ENCODE data around the gene DDX27.
A peak's percentile ranks its signal among the peaks of the same experiment; 100 is the strongest.

Gene DDX27

DNA sequence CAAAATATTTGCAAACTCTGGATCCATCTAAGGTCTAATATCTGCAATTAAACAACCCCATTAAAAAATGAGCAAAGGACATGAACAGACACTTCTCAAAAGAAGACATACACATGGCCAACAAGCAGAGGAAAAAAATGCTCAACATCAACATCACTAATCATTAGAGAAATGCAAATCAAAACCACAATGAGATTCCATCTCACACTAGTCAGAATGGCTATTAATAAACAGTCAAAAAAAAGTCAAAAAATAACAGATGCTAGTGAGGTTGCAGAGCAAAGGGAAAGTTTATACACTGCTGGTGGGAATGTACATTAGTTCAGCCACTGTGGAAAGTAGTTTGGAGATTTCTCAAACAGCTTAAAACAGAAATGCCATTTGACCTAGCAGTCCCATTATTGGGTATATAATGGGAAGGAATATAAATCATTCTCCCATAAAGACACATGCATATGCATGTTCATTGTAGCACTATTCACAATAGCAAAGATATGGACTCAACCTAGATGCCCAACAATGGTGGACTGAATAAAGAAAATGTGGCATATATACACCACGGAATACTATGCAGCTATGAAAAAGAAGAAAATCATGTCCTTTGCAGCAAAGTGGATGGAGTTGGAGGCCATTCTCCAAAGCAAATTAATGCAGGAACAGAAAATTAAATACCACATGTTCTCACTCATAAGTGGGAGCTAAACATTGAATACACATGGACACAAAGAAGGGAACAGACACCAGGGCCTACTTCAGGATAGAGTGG is 49.6 kb downstream of the DDX27 start:
- Histone ChIP-seq H3K36me3 (ENCODE audit: control insufficient read depth in 2 of 2, insufficient read depth in 2 of 2, low read length in 2 of 2) (peaks cover 33 to 42% of the 10 kb centered on the region in 2 donors), H3K27ac (ENCODE audit: low read length) (no peak overlapping the region), H3K4me3 (ENCODE audit: low read length in 2 of 2) (no peak overlapping the region), H3K4me1 (ENCODE audit: control insufficient read depth, insufficient read depth, low read length) (peaks cover 14% of the 10 kb centered on the region), H3K9ac (ENCODE audit: low read length in 2 of 2) (no peak overlapping the region), H3K27me3 (ENCODE audit: control insufficient read depth in 1 of 2, insufficient read depth in 2 of 2, low read length in 2 of 2) (no peaks in the 10 kb centered on the region), H3K9me3 (ENCODE audit: control insufficient read depth in 2 of 2, low read length in 2 of 2) (no peaks in the 10 kb centered on the region)

- no peaks in the 10 kb centered on the region for H3K27me3 ChIP-seq (ENCODE audit: control insufficient read depth in 1 of 2, insufficient read depth in 2 of 2, low read length in 2 of 2)
- H3K9ac ChIP-seq (ENCODE audit: low read length in 2 of 2) = no peak overlapping the region
- no peaks in the 10 kb centered on the region for H3K9me3 ChIP-seq (ENCODE audit: control insufficient read depth in 2 of 2, low read length in 2 of 2)
- peak overlapping the region in 1 of 2 donors; percentile 35 for H3K4me3 ChIP-seq (ENCODE audit: low read length in 2 of 2)
- peaks cover 26 to 35% of the 10 kb centered on the region in 2 donors for H3K36me3 ChIP-seq (ENCODE audit: control insufficient read depth in 2 of 2, insufficient read depth in 2 of 2, low read length in 2 of 2)
- H3K4me1 ChIP-seq (ENCODE audit: control insufficient read depth, insufficient read depth, low read length) = peaks cover 16% of the 10 kb centered on the region
- H3K27ac ChIP-seq (ENCODE audit: low read length) = no peak overlapping the region
These were observed 51.0 kb downstream of the DDX27 start for GRCh38 chr20:49270177-49270576.

- Histone ChIP-seq H3K4me1 (ENCODE audit: control insufficient read depth, insufficient read depth, low read length) (peaks cover 19% of the 10 kb centered on the region), H3K9ac (ENCODE audit: low read length in 2 of 2) (no peak overlapping the region), H3K9me3 (ENCODE audit: control insufficient read depth in 2 of 2, low read length in 2 of 2) (no peaks in the 10 kb centered on the region), H3K4me3 (ENCODE audit: low read length in 2 of 2) (no peak overlapping the region), H3K27ac (ENCODE audit: low read length) (no peak overlapping the region), H3K27me3 (ENCODE audit: control insufficient read depth in 1 of 2, insufficient read depth in 2 of 2, low read length in 2 of 2) (no peaks in the 10 kb centered on the region), H3K36me3 (ENCODE audit: control insufficient read depth in 2 of 2, insufficient read depth in 2 of 2, low read length in 2 of 2) (peaks cover 29 to 32% of the 10 kb centered on the region in 2 donors)
These were observed 51.5 kb downstream of the DDX27 start for GRCh38 chr20:49270736-49271135.

GRCh38 chr20:49272654-49273053 is 53.4 kb downstream of the DDX27 start:
- Histone ChIP-seq H3K4me1 (ENCODE audit: control insufficient read depth, insufficient read depth, low read length) (peaks cover 25% of the 10 kb centered on the region), H3K9me3 (ENCODE audit: control insufficient read depth in 2 of 2, low read length in 2 of 2) (no peaks in the 10 kb centered on the region), H3K36me3 (ENCODE audit: control insufficient read depth in 2 of 2, insufficient read depth in 2 of 2, low read length in 2 of 2) (peaks cover 26 to 31% of the 10 kb centered on the region in 2 donors), H3K27me3 (ENCODE audit: control insufficient read depth in 1 of 2, insufficient read depth in 2 of 2, low read length in 2 of 2) (no peaks in the 10 kb centered on the region), H3K27ac (ENCODE audit: low read length) (no peak overlapping the region), H3K4me3 (ENCODE audit: low read length in 2 of 2) (no peak overlapping the region), H3K9ac (ENCODE audit: low read length in 2 of 2) (no peak overlapping the region)

DNA sequence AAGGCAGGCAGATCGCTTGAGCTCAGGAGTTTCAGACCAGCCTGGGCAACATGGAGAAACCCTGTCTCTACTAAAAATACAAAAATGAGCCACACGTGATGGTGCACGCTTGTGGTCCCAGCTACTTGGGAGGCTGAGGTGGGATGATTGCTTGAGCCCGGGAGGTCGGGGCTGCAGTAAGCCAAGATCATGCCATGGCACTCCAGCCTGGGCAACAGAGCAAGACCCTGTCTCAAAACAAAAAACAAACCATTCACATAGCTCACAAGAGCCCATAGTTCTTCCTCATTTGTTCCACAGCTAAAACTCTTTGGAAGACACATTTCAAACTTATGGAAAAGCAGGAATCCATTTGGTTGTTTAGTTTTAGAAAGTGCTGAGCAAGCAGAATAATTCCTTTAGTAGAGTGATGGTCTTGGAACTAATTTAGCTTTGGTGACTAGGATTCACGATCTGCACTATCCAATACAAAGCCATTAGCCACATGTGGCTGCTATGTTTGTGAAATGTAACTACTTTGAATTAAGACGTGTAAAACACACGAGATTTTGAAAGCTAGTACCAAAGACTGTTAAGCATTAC is 54.6 kb downstream of the DDX27 start:
- no peak overlapping the region for H3K27ac ChIP-seq (ENCODE audit: low read length)
- peaks cover 26 to 27% of the 10 kb centered on the region in 2 donors for H3K36me3 ChIP-seq (ENCODE audit: control insufficient read depth in 2 of 2, insufficient read depth in 2 of 2, low read length in 2 of 2)
- no peaks in the 10 kb centered on the region for H3K27me3 ChIP-seq (ENCODE audit: control insufficient read depth in 1 of 2, insufficient read depth in 2 of 2, low read length in 2 of 2)
- no peak overlapping the region for H3K9ac ChIP-seq (ENCODE audit: low read length in 2 of 2)
- no peak overlapping the region for H3K4me3 ChIP-seq (ENCODE audit: low read length in 2 of 2)
- no peaks in the 10 kb centered on the region for H3K9me3 ChIP-seq (ENCODE audit: control insufficient read depth in 2 of 2, low read length in 2 of 2)
- peaks cover 28% of the 10 kb centered on the region for H3K4me1 ChIP-seq (ENCODE audit: control insufficient read depth, insufficient read depth, low read length)

GRCh38 chr20:49275216-49275615 is 56.0 kb downstream of the DDX27 start:
- Histone ChIP-seq H3K4me1 (ENCODE audit: control insufficient read depth, insufficient read depth, low read length) (peaks cover 37% of the 10 kb centered on the region), H3K4me3 (ENCODE audit: low read length in 2 of 2) (peak overlapping the region in 1 of 2 donors; percentile 35), H3K27me3 (ENCODE audit: control insufficient read depth in 1 of 2, insufficient read depth in 2 of 2, low read length in 2 of 2) (no peaks in the 10 kb centered on the region), H3K9ac (ENCODE audit: low read length in 2 of 2) (peak overlapping the region in 1 of 2 donors; percentile 5), H3K9me3 (ENCODE audit: control insufficient read depth in 2 of 2, low read length in 2 of 2) (no peaks in the 10 kb centered on the region), H3K27ac (ENCODE audit: low read length) (peak overlapping the region; percentile 18), H3K36me3 (ENCODE audit: control insufficient read depth in 2 of 2, insufficient read depth in 2 of 2, low read length in 2 of 2) (peaks cover 26 to 27% of the 10 kb centered on the region in 2 donors)

DNA sequence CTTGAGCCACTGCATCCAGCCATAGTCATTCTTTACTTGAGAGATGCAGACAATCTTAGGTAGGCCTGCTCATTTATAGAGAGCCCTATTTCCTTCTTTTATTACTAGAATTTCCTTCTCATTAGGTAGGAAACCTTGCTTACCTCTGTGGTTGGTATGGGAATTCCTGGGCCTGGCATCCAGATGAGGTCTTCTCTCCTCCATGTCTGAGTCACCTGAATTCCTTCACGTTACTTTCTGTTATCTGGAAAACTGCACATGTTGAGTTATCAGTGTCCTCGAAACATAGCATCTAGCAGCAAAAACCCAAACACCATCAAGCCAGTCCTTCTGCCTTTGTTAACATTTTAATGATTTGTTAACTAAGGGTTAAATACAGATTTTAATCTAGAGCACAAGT is 56.4 kb downstream of the DDX27 start:
- no peaks in the 10 kb centered on the region for H3K27me3 ChIP-seq (ENCODE audit: control insufficient read depth in 1 of 2, insufficient read depth in 2 of 2, low read length in 2 of 2)
- peak overlapping the region; percentile 18 for H3K27ac ChIP-seq (ENCODE audit: low read length)
- H3K4me3 ChIP-seq (ENCODE audit: low read length in 2 of 2) = peak overlapping the region in 1 of 2 donors; percentile 35
- H3K9ac ChIP-seq (ENCODE audit: low read length in 2 of 2) = peak overlapping the region in 1 of 2 donors; percentile 5
- H3K36me3 ChIP-seq (ENCODE audit: control insufficient read depth in 2 of 2, insufficient read depth in 2 of 2, low read length in 2 of 2) = peaks cover 26 to 27% of the 10 kb centered on the region in 2 donors
- peaks cover 35% of the 10 kb centered on the region for H3K4me1 ChIP-seq (ENCODE audit: control insufficient read depth, insufficient read depth, low read length)
- no peaks in the 10 kb centered on the region for H3K9me3 ChIP-seq (ENCODE audit: control insufficient read depth in 2 of 2, low read length in 2 of 2)

- peak overlapping the region; percentile 51 to 96 for H3K9ac ChIP-seq (ENCODE audit: low read length in 2 of 2)
- H3K27me3 ChIP-seq (ENCODE audit: control insufficient read depth in 1 of 2, insufficient read depth in 2 of 2, low read length in 2 of 2) = no peaks in the 10 kb centered on the region
- peak overlapping the region; percentile 54 to 99 for H3K4me3 ChIP-seq (ENCODE audit: low read length in 2 of 2)
- peaks cover 39% of the 10 kb centered on the region for H3K4me1 ChIP-seq (ENCODE audit: control insufficient read depth, insufficient read depth, low read length)
- peaks cover 26 to 27% of the 10 kb centered on the region in 2 donors for H3K36me3 ChIP-seq (ENCODE audit: control insufficient read depth in 2 of 2, insufficient read depth in 2 of 2, low read length in 2 of 2)
- peak overlapping the region; percentile 88 for H3K27ac ChIP-seq (ENCODE audit: low read length)
- peaks cover 0 to 5% of the 10 kb centered on the region in 2 donors for H3K9me3 ChIP-seq (ENCODE audit: control insufficient read depth in 2 of 2, low read length in 2 of 2)
These were observed 57.1 kb downstream of the DDX27 start for GRCh38 chr20:49276161-49276960.

- Histone ChIP-seq H3K4me3 (ENCODE audit: low read length in 2 of 2) (peak overlapping the region; percentile 54 to 99), H3K9ac (ENCODE audit: low read length in 2 of 2) (peak overlapping the region; percentile 74 to 96), H3K9me3 (ENCODE audit: control insufficient read depth in 2 of 2, low read length in 2 of 2) (peaks cover 0 to 5% of the 10 kb centered on the region in 2 donors), H3K27me3 (ENCODE audit: control insufficient read depth in 1 of 2, insufficient read depth in 2 of 2, low read length in 2 of 2) (no peaks in the 10 kb centered on the region), H3K4me1 (ENCODE audit: control insufficient read depth, insufficient read depth, low read length) (peaks cover 37% of the 10 kb centered on the region), H3K36me3 (ENCODE audit: control insufficient read depth in 2 of 2, insufficient read depth in 2 of 2, low read length in 2 of 2) (peaks cover 30 to 32% of the 10 kb centered on the region in 2 donors), H3K27ac (ENCODE audit: low read length) (peak overlapping the region; percentile 88)
These were observed 58.0 kb downstream of the DDX27 start for GRCh38 chr20:49276961-49277785.

GRCh38 chr20:49277786-49278035 is 58.5 kb downstream of the DDX27 start:
- H3K4me1 ChIP-seq (ENCODE audit: control insufficient read depth, insufficient read depth, low read length) = peaks cover 39% of the 10 kb centered on the region
- H3K36me3 ChIP-seq (ENCODE audit: control insufficient read depth in 2 of 2, insufficient read depth in 2 of 2, low read length in 2 of 2) = peaks cover 36 to 38% of the 10 kb centered on the region in 2 donors
- H3K27me3 ChIP-seq (ENCODE audit: control insufficient read depth in 1 of 2, insufficient read depth in 2 of 2, low read length in 2 of 2) = no peaks in the 10 kb centered on the region
- peak overlapping the region; percentile 88 for H3K27ac ChIP-seq (ENCODE audit: low read length)
- peak overlapping the region; percentile 74 to 96 for H3K9ac ChIP-seq (ENCODE audit: low read length in 2 of 2)
- H3K4me3 ChIP-seq (ENCODE audit: low read length in 2 of 2) = peak overlapping the region; percentile 54 to 99
- peaks cover 0 to 5% of the 10 kb centered on the region in 2 donors for H3K9me3 ChIP-seq (ENCODE audit: control insufficient read depth in 2 of 2, low read length in 2 of 2)
